Cardiac muscle cell (in vitro differentiated cells and primary cell): ENCODE data around the gene U2AF2. TPM values are rescaled to one million over a fixed set of nuclear protein-coding genes. Genes with fewer than 3 reads are reported as not detected.
"Not testable (repeated sequence)": the region's sequence is repeated elsewhere in the genome, so short reads cannot be mapped to it uniquely, and the experiment has no call there.

ENCODE experiments used
- DNase-seq, 2 donors: peaks; one replicate each; pipeline versions ENCODE4 v3.0.0 to v3.0.0-alpha.2; 2010 to 2017; ENCODE audit warnings: low read depth in 1 of 2, low spot score in 1 of 2
- H3K27ac ChIP-seq: fragments of 200-600 bp; sonication (generic); 2 replicates; pipeline ENCODE4 v1.5.1; 2016
- H3K27me3 ChIP-seq: fragments of 200-600 bp; sonication (generic); 2 replicates; pipeline ENCODE4 v1.6.0; 2016; ENCODE audit warnings: control low read depth
- H3K36me3 ChIP-seq: fragments of 200-600 bp; sonication (generic); 2 replicates; pipeline ENCODE4 v1.5.1; 2016; ENCODE audit warnings: control low read depth
- H3K4me1 ChIP-seq: fragments of 200-600 bp; sonication (generic); 2 replicates; pipeline ENCODE4 v1.8.1; 2017; ENCODE audit warnings: low read depth, mild to moderate bottlenecking, mixed run types
- H3K4me3 ChIP-seq: fragments of 200-600 bp; sonication (generic); 2 replicates; pipeline ENCODE4 v1.5.1; 2016; ENCODE audit warnings: mild to moderate bottlenecking
- H3K9me3 ChIP-seq: fragments of 200-600 bp; sonication (generic); 2 replicates; pipeline ENCODE4 v1.5.1; 2017; ENCODE audit warnings: low read depth, mild to moderate bottlenecking, control low read depth
- polyA plus RNA-seq: library from polyadenylated mRNA; unstranded; fragments of >200 nt; fragmentation: Nextera tagmentation; extraction: Ambion mirVana; gene quantifications from 2 replicates; pipeline ENCODE4 v1.2.1, GENCODE V29; 2016
- total RNA-seq: library from RNA; depleted of rRNA; stranded (reverse); fragments of >200 nt; gene quantifications from 2 replicates; pipeline ENCODE4 v1.2.3, GENCODE V29; 2016
- TF ChIP-seq, protein P1 (sequence below): IDR thresholded peaks from 2 replicates; pipeline ENCODE4 v1.5.1; 2012; ENCODE audit warnings: low read depth, mild to moderate bottlenecking, low read length

The U2AF2 gene
- total and polyA plus RNA-seq, 2 experiments from 2014 or later = 13.4 to 187 TPM

DNA sequence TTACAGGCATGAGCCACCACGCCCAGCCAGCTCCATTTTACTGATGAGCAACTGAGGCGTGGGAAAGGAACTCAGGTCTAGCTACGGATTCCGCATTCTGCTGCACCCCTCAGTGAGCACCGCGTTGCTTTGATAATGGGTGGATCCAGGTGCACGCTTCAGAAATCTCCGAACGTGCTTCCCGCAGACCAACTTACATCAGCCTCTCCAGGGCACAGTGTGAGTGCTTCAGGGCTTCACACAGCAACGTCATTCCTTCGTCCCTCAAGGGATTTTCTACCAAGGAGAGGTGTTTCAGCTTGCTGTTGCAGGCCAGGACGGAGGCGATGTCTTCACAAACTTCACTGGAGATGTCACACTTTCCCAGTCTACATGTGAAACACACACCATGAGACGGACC lies 61.7 kb downstream of the U2AF2 start:
- no peak for DNase-seq
- H3K27ac ChIP-seq = no peak overlapping the region
- TF ChIP-seq, protein P1, sequence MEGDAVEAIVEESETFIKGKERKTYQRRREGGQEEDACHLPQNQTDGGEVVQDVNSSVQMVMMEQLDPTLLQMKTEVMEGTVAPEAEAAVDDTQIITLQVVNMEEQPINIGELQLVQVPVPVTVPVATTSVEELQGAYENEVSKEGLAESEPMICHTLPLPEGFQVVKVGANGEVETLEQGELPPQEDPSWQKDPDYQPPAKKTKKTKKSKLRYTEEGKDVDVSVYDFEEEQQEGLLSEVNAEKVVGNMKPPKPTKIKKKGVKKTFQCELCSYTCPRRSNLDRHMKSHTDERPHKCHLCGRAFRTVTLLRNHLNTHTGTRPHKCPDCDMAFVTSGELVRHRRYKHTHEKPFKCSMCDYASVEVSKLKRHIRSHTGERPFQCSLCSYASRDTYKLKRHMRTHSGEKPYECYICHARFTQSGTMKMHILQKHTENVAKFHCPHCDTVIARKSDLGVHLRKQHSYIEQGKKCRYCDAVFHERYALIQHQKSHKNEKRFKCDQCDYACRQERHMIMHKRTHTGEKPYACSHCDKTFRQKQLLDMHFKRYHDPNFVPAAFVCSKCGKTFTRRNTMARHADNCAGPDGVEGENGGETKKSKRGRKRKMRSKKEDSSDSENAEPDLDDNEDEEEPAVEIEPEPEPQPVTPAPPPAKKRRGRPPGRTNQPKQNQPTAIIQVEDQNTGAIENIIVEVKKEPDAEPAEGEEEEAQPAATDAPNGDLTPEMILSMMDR = no peak
- no peaks in the 10 kb centered on the region for H3K9me3 ChIP-seq
- H3K27me3 ChIP-seq = no peaks in the 10 kb centered on the region
- H3K4me3 ChIP-seq = no peak overlapping the region
- H3K36me3 ChIP-seq = no peaks in the 10 kb centered on the region
- H3K4me1 ChIP-seq = no peaks in the 10 kb centered on the region

DNA sequence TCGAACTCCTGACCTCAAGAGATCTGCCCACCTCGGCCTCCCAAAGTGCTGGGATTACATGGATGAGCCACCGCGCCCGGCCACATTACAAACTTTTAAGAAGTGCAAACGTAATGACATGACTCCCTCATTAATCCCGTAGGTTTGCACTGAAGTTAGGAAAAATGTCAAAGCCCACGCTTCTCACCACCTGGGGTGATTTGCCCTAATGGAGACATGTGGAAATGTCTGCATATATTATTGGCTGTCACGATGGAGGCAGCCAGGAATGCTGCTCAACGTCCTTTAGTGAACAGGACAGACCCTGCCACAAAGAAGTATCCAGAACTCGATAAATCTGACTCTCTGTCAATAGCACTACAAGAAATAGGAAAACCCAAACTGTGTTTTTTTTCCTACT lies 62.4 kb downstream of the U2AF2 start:
- Histone ChIP-seq H3K27me3 (no peaks in the 10 kb centered on the region), H3K36me3 (no peaks in the 10 kb centered on the region), H3K27ac (no peak overlapping the region), H3K4me3 (no peak overlapping the region), H3K9me3 (no peaks in the 10 kb centered on the region), H3K4me1 (no peaks in the 10 kb centered on the region)
- TF ChIP-seq, protein P1 = no peak
- DNase-seq = no peak

DNA sequence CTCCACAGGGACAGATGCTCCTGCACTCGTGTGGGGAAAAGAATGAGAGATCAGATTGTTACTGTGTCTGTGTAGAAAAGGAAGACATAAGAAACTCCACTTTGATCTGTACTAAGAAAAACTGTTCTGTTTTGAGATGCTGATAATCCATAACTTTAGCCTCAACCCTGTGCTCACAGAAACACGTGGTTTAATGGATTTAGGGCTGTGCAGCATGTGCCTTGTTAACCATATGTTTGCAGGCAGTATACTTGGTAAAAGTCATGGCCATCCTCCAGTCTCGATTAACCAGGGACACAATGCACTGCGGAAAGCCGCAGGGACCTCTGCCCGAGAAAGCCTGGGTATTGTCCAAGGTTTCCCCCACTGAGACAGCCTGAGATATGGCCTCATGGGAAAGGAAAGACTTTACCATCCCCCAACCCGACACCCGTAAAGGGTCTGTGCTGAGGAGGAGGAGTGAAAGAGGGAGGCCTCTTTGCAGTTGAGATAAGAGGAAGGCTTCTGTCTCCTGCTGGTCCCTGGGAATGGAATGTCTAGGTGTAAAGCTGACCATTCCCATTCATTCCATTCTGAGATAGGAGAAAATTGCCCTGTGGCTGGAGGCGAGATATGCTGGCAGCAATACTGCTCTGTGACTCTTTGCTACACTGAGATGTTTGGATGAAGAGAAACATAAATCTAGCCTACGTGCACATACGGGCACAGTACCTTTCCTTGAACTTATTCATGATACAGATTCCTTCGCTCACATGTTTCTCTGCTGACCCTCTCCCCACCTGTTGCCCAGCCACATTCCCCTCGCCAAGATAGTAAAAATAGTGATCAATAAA lies 63.3 kb downstream of the U2AF2 start:
- not testable (repeated sequence) for H3K36me3 ChIP-seq, H3K9me3 ChIP-seq, H3K27me3 ChIP-seq, H3K4me1 ChIP-seq, H3K4me3 ChIP-seq, H3K27ac ChIP-seq, DNase-seq

DNA sequence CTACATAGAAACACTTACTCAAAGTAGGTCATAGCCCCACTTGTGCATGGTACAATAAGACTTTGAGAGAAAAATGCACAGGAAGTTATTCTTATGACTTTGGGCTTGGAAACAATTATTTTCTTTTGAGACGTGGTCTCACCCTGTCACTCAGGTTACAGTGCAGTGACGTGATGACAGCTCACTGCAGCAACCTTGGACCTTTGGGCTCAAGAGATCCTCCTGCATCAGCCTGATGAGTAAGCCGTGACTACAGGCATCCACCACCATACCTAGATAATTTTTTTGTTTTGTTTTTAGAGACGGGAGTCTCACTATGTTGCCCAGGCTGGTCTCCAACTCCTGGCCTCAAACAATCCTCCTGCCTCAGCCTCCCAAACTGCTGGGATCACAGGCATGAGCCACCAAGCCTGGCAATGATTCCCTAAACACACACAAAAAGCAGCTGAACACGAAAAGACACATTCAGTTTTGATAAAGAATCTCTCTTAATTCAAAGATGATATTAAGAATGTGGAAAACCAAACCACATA lies 65.4 kb downstream of the U2AF2 start:
- no peak overlapping the region for H3K4me3 ChIP-seq
- no peak for DNase-seq
- H3K27me3 ChIP-seq = no peaks in the 10 kb centered on the region
- no peaks in the 10 kb centered on the region for H3K36me3 ChIP-seq
- H3K9me3 ChIP-seq = no peaks in the 10 kb centered on the region
- no peaks in the 10 kb centered on the region for H3K4me1 ChIP-seq
- TF ChIP-seq, protein P1 = no peak
- H3K27ac ChIP-seq = no peak overlapping the region

DNA sequence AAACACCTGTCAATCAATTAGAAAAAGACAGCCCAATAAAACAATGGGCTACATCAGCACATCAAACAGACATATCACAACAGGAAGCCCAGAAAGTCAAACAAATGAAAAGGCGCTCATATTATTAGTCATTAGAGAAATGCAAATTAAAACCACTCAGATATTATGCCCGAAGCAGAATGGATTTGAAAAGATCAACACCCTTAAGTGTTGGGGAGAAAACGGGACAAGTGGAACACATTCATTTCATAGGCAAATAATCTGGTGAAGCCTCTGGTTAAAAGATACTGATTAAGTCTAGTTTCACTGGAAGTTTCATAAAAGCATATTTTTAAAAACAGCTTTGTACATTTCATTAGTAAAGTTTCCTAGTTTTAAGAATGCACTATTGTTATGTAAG lies 66.0 kb downstream of the U2AF2 start:
- no peaks in the 10 kb centered on the region for H3K36me3 ChIP-seq
- H3K9me3 ChIP-seq = no peaks in the 10 kb centered on the region
- no peak for DNase-seq
- TF ChIP-seq, protein P1 = no peak
- no peak overlapping the region for H3K27ac ChIP-seq
- no peaks in the 10 kb centered on the region for H3K4me1 ChIP-seq
- no peaks in the 10 kb centered on the region for H3K27me3 ChIP-seq
- H3K4me3 ChIP-seq = no peak overlapping the region

DNA sequence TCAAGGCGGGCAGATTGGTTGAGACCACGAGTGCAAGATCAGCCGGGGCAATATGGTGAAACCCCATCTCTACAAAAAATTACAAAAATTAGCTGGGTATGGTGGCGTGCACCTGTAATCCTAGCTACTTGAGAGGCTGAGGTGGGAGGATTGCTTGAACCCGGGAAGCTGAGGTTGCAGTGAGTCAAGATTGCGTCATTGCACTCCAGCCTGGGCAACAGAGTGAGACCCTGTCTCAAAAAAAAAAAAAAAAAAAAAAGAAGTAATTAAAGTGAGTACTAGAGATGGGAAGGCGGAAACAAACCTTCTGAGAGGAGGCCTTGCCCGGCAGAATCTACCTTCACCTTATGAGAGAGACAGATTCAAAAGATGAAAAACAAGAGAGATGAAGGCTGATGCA lies 68.7 kb downstream of the U2AF2 start:
- Histone ChIP-seq H3K9me3 (no peaks in the 10 kb centered on the region), H3K27ac (no peak overlapping the region)
- TF ChIP-seq, protein P1 = no peak

More for the DNA sequence above, 68.7 kb downstream of the U2AF2 start:
- no peaks in the 10 kb centered on the region for H3K27me3 ChIP-seq
- H3K36me3 ChIP-seq = no peaks in the 10 kb centered on the region
- no peak overlapping the region for H3K4me3 ChIP-seq
- no peaks in the 10 kb centered on the region for H3K4me1 ChIP-seq
- DNase-seq = no peak
